ENCODE measurements around the gene HYOU1. TPM values are rescaled to one million over a fixed set of nuclear protein-coding genes. Genes with fewer than 3 reads are reported as not detected.

HYOU1 gene
- total RNA-seq (2022; extraction: Qiagen RNA extraction; ENCODE audit: low read depth), result 34.1 to 54.5 TPM (median 50.5 TPM) in 5 replicates

DNA sequence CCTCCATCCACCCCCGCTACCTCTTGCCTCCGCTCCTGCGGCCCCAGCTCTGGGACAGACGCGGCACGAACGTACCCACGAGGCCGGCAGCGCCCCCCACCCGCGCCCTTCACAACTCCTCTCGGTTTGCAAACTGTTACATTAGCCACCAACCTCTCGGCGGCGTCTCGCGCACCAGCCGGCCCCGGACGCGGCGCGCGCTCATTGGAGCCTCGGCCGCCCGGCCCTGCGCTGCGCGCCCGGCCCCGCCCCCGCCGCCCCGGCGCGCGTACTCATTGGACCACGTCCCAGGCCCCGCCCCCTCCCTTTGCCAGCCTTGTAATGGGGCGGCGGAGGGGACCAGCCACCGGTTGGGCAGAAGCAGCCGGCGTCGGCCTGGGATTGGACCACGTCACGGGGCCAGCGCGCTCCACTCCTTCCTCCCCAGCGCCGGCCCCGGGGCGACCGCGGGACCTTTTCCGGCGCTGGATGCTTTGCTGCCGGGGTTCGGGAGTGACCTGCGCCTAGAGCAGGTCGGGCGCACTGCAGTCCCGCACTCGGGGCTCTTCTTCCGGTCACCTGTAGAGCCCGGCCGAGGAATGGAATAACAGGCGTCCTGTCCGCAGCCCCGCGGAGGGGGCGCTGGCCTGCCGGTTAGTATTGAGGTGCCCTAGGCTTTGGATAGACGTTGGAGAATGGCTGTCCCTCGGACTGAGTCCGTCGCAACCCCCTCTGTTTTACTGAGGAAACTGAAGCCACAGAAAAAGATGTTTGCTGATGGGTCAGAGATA, at the start of gene HYOU1:
Gene HYOU1, minus strand, starts transcription at position 206 of the 770 bp plus-strand sequence. CDS start 1,045 bp downstream, outside the sequence.

DNA sequence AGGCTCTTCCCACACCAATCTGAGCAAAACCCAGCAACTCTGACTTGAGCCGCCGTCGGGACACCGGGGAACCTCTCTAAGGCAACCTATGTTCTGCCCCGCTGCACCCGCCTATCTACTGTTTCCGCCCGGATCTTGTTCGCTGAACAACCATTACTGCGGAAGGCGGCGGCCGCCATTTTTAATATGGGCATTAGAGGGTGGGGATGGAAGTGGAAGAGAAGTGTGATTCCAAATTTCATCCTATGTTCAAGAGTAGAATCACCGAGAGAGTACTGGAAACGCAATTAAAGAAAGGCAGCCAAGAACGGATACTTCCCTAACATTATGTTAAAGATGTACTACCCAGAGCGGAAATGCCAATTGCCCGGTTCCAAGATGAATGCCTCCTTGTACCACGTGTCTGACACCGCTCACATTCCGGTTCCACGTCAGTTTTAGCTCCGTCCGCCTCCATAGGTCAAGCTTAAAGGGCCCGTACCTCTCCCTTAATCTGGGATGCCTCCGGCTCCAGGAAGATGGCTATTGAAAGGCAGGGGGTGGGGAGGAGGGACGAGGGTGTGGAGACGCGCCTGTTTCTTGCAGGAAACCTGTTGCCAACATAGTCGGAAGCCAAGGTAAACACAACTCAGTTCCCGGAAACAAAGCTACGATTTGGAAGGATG, 44.9 kb upstream of the HYOU1 start, which contains the start of gene DPAGT1:
Gene DPAGT1, minus strand, starts transcription at position 95 of the 665 bp plus-strand sequence. CDS start 198 bp downstream, outside the sequence.

GRCh38 chr11:119084663-119085436, 27.8 kb upstream of the HYOU1 start, which contains the start of gene HMBS:
Gene HMBS (plus strand): TSS chr11:119084881. CDS start chr11:119085034, 153 bp downstream.

DNA sequence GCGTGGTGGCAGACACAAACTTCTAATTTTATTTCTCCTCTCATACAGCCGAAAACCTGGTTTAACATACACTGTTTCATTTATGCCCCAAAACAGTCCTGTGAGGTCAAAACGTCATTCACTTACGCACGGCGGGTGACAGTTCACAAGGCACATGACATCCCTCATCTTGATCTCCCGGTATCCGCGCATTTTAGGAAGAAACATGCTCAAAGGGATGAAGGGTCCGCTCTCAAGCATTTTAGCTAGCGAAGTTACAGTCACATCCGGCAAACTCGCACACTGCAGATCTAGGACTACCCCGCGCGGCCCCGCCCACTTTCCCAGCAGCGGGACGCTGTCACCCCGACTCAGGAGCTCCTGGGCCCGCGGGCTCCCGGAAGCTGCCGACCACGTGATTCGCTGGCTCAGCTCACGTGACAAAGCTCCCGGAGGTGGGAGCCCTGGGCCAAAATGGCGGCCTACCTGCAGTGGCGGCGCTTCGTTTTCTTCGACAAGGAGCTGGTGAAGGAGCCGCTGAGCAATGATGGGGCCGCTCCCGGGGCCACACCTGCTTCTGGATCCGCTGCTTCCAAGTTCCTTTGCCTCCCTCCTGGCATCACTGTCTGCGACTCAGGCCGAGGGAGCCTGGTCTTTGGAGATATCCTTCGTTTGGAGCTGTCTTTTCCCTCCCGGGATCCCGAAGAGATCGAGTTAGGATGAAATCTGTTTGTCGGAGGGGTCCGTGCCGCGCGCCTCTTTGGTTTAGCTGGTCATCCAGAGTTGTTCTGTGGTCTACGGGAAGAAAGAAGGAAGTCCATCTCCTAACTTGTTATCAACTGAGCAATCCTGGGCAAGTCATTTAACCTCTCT, 10.6 kb upstream of the HYOU1 start, which contains the start of gene VPS11:
Gene VPS11, plus strand, starts transcription at position 448 of the 852 bp plus-strand sequence. Its CDS starts 6 bp downstream, at position 454.

DNA sequence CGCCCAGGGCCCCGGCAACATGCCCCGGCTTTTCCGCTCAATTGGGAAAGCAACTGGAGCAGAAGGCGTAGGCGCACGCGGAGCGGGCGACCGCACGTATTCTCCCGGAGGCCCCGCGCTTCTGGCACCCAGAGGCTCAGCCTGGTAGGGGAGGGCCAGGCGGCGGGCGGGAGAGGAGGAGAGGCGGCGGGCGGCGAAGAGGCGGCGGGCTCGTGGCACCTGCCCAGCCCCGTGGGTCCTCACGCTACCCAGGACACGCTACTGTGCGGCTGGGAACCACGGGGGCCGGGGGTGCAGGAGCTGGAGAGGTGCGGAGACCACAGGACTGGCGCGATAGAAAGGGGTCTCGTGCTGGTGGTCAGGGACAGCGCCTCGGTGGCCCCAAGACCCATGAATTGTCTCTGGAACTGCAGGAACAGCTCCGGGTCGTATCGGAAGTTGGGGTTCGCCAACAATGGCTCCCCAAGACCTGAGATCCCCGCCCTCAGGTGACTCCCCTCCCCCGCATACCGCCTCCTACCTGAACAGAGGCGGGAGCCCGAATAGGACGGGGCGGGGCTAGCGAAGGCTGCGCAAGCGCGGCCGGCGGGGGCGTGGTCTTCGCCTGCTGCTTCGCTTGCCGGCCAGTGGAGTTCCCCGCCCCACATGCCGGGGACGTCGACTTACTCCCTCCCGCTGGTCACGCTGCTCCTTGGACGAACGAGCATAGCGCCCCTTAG, 26.5 kb downstream of the HYOU1 start, which contains the start of gene SLC37A4:
Gene SLC37A4, minus strand, starts transcription at position 549 of the 719 bp plus-strand sequence.

DNA sequence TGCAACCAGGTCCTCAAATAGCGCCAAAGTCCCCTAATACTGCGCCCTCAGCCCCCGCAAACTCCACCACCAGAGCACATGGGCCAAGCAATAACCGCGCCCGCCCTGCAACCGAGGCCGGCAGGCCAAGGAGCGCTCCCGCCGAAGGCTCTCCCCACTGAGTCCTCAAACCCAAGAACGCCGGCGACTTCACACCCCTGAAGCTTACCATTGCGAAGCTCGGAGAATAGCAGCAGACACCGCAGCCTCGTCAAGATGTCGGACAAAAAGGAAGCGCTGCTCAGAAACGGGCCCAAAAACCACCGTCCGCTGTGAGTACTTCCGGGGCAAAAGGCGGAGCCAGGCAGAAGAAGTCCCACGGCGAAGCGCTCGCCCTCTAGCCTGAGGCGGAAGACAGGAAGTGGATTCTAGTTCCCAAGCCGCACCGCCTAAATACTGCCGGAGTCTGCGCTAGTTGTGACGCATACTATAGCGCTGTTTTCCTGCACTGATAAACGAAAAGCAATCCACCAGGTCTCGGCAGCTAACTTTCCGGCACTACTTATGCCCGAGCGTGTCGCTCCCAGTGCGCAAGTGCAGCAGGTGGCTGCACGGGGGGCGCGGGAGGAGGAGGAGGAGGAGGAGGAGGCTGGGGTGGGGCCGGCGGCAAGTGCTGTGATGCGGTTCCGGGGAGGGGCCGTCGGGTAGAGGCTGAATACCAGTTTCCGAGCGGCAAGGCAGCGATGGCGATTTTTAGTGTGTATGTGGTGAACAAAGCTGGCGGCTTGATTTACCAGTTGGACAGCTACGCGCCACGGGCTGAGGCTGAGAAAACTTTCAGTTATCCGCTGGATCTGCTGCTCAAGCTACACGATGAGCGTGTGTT, 38.7 kb downstream of the HYOU1 start, which contains the start of the genes RPS25 and TRAPPC4:
Gene RPS25, minus strand, starts transcription at position 270 of the 865 bp plus-strand sequence. Its CDS starts 59 bp downstream, at position 211.
Gene TRAPPC4, plus strand, starts transcription at position 693 of the 865 bp plus-strand sequence. Its CDS starts 30 bp downstream, at position 723.

DNA sequence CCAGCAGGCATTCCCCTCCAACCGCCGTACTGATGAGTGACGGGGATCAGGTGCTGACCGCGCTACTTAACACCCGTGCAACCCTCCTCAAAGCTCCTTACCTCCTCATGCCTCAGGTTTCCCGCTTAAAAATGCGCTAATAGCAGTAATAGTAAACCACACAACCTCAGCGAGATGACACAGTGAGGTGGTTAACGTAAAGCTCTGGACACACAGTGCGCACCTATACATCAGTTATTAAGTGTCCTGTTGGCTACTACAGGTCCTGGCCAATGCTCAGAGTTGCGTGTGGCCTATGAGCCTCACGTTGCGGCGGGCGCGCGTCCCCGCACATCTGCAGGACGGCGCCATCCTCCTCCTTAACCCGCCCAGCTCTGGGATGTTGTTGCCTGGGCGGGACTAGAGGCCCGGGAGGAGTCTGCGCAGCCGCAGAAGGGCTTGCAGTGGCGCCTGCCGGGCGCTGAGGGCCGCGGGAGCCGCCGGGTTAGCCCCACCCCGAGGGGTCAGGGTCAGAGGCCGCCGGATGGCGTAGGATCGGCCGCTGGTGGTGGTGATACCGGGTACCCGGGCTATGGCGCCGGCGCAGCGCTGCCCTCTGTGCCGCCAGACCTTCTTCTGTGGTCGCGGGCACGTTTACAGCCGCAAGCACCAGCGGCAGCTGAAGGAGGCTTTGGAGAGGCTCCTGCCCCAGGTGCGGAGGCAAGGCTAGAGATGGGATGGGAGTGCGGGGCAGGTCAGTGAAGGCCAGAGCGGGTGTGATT, 59.2 kb downstream of the HYOU1 start, which contains the start of gene CENATAC:
Gene CENATAC, plus strand, starts transcription at position 512 of the 761 bp plus-strand sequence. Its CDS starts 60 bp downstream, at position 572.

Other genes starting within 250 kb of the HYOU1 start
- 0.02 to 0.15 TPM (median 0.09 TPM) in 5 replicates for gene CXCR5, start 173.3 kb downstream of the HYOU1 start, total RNA-seq (2022; extraction: Qiagen RNA extraction; ENCODE audit: low read depth)
- 63.1 to 252 TPM (median 184 TPM) in 5 replicates for gene BCL9L, start 131.3 kb downstream of the HYOU1 start, total RNA-seq (2022; extraction: Qiagen RNA extraction; ENCODE audit: low read depth)
- gene UPK2, start 100.9 kb downstream of the HYOU1 start, total RNA-seq (2022; extraction: Qiagen RNA extraction; ENCODE audit: low read depth), result 0.37 to 1.5 TPM (median 0.67 TPM) in 5 replicates
- gene FOXR1, start 85.4 kb downstream of the HYOU1 start, total RNA-seq (2022; extraction: Qiagen RNA extraction; ENCODE audit: low read depth), result not detected in 5 replicates
- gene CENATAC, start 59.1 kb downstream of the HYOU1 start, total RNA-seq (2022; extraction: Qiagen RNA extraction; ENCODE audit: low read depth), result 11.1 to 20.6 TPM (median 13.1 TPM) in 5 replicates
- 691 to 1,512 TPM (median 820 TPM) in 5 replicates for gene RPS25, start 38.9 kb downstream of the HYOU1 start, total RNA-seq (2022; extraction: Qiagen RNA extraction; ENCODE audit: low read depth)
- 50.7 to 64.1 TPM (median 59.1 TPM) in 5 replicates for gene TRAPPC4, start 38.4 kb downstream of the HYOU1 start, total RNA-seq (2022; extraction: Qiagen RNA extraction; ENCODE audit: low read depth)
- 7.9 to 11.6 TPM (median 10.8 TPM) in 5 replicates for gene SLC37A4, start 26.3 kb downstream of the HYOU1 start, total RNA-seq (2022; extraction: Qiagen RNA extraction; ENCODE audit: low read depth)
- 9.8 to 15.1 TPM (median 13.4 TPM) in 5 replicates for gene VPS11, start 10.6 kb upstream of the HYOU1 start, total RNA-seq (2022; extraction: Qiagen RNA extraction; ENCODE audit: low read depth)
- 40.5 to 49.7 TPM (median 47.6 TPM) in 5 replicates for gene HMBS, start 27.7 kb upstream of the HYOU1 start, total RNA-seq (2022; extraction: Qiagen RNA extraction; ENCODE audit: low read depth)
- 37.5 to 45.6 TPM (median 44.9 TPM) in 5 replicates for gene DPAGT1, start 44.6 kb upstream of the HYOU1 start, total RNA-seq (2022; extraction: Qiagen RNA extraction; ENCODE audit: low read depth)
- gene C2CD2L, start 50.1 kb upstream of the HYOU1 start, total RNA-seq (2022; extraction: Qiagen RNA extraction; ENCODE audit: low read depth), result 3.6 to 6.6 TPM (median 6.5 TPM) in 5 replicates
- gene HINFP, start 64.4 kb upstream of the HYOU1 start, total RNA-seq (2022; extraction: Qiagen RNA extraction; ENCODE audit: low read depth), result 7.5 to 11.2 TPM (median 9.5 TPM) in 5 replicates
- gene ABCG4, start 91.8 kb upstream of the HYOU1 start, total RNA-seq (2022; extraction: Qiagen RNA extraction; ENCODE audit: low read depth), result 0.11 to 0.45 TPM (median 0.33 TPM) in 5 replicates
- gene NLRX1, start 111.5 kb upstream of the HYOU1 start, total RNA-seq (2022; extraction: Qiagen RNA extraction; ENCODE audit: low read depth), result 5.9 to 12.5 TPM (median 10.7 TPM) in 5 replicates
- gene NHERF4, start 128.3 kb upstream of the HYOU1 start, total RNA-seq (2022; extraction: Qiagen RNA extraction; ENCODE audit: low read depth), result 0.15 to 0.16 TPM in 2 of 5 replicates, not detected in the others
- 5.1 to 10.3 TPM (median 8.4 TPM) in 5 replicates for gene CBL, start 149.1 kb upstream of the HYOU1 start, total RNA-seq (2022; extraction: Qiagen RNA extraction; ENCODE audit: low read depth)